SU-DHL-6 (cell line): ENCODE results near the gene KIAA1614.

ENCODE experiments used
- H2AFZ ChIP-seq: fragments of 200-600 bp; sonication (generic); 2 replicates; pipeline ENCODE4 v1.6.1; 2014; ENCODE audit warnings: low read depth, mild to moderate bottlenecking, moderate library complexity, mixed read lengths, antibody characterized with exemption, low read length; ENCODE audit not compliant: severe bottlenecking
- H3F3A ChIP-seq: fragments of 200-600 bp; shearing (Covaris generic); 2 replicates; pipeline ENCODE4 v1.6.0; 2016; ENCODE audit warnings: antibody characterized with exemption, mild to moderate bottlenecking; ENCODE audit not compliant: insufficient read depth
- H3K27ac ChIP-seq: fragments of 200-600 bp; sonication (generic); 2 replicates; pipeline ENCODE4 v1.5.1; 2016; ENCODE audit warnings: low read depth, mild to moderate bottlenecking, low read length, moderate library complexity, mixed read lengths
- H3K27me3 ChIP-seq: fragments of 200-600 bp; sonication (generic), shearing (Covaris generic); 2 replicates; pipeline ENCODE4 v1.6.0; 2014; ENCODE audit warnings: mild to moderate bottlenecking, low read length
- H3K36me3 ChIP-seq: fragments of 200-600 bp; sonication (generic); 2 replicates; pipeline ENCODE4 v1.6.1; 2014; ENCODE audit warnings: mild to moderate bottlenecking, low read length, mixed read lengths
- H3K4me2 ChIP-seq: fragments of 300-600, 200-600 bp; shearing (Covaris generic), sonication (generic); 2 replicates; pipeline ENCODE4 v1.6.0; 2014; ENCODE audit warnings: low read length, low read depth, mild to moderate bottlenecking; ENCODE audit not compliant: poor library complexity, severe bottlenecking
- H3K4me3 ChIP-seq: fragments of 200-600 bp; sonication (generic); 2 replicates; pipeline ENCODE4 v1.5.1; 2014; ENCODE audit warnings: antibody characterized with exemption, low read length, mild to moderate bottlenecking, mixed read lengths; ENCODE audit not compliant: insufficient read depth, poor library complexity, severe bottlenecking
- H3K79me2 ChIP-seq: fragments of 200-600 bp; sonication (generic); 2 replicates; pipeline ENCODE4 v1.6.1; 2014; ENCODE audit warnings: mild to moderate bottlenecking, low read length, moderate library complexity; ENCODE audit not compliant: insufficient read depth
- H3K9ac ChIP-seq: fragments of 200-600 bp; sonication (generic); 2 replicates; pipeline ENCODE4 v1.7.0; 2014; ENCODE audit warnings: mild to moderate bottlenecking, low read length
- H3K9me2 ChIP-seq: fragments of 200-600 bp; sonication (generic); replicated peaks from 2 replicates; pipeline ENCODE4 v1.6.1; 2014; ENCODE audit warnings: low read length; ENCODE audit not compliant: insufficient read depth
- H3K9me3 ChIP-seq: fragments of 200-600 bp; sonication (generic); 2 replicates; pipeline ENCODE4 v1.6.1; 2014; ENCODE audit warnings: low read length, mixed read lengths; ENCODE audit not compliant: insufficient read depth
- H4K20me1 ChIP-seq: fragments of 200-600 bp; sonication (generic); 2 replicates; pipeline ENCODE4 v1.6.1; 2014; ENCODE audit warnings: low read depth, mild to moderate bottlenecking, antibody characterized with exemption, low read length, moderate library complexity, mixed read lengths
- CTCF ChIP-seq: fragments of 200-600 bp; sonication (generic); IDR thresholded peaks from one replicate; pipeline ENCODE4 v1.5.1; 2017; ENCODE audit warnings: antibody characterized with exemption, mild to moderate bottlenecking, low read length, moderate library complexity; ENCODE audit not compliant: insufficient read depth, poor library complexity, severe bottlenecking
- EZH2phosphoT487 ChIP-seq: fragments of 200-600 bp; sonication (generic), shearing (Covaris generic); conservative IDR thresholded peaks from 2 replicates; pipeline ENCODE4 v1.6.1; 2018; ENCODE audit warnings: mild to moderate bottlenecking, antibody characterized with exemption, low read length, moderate library complexity, mixed read lengths

The KIAA1614 gene

DNA sequence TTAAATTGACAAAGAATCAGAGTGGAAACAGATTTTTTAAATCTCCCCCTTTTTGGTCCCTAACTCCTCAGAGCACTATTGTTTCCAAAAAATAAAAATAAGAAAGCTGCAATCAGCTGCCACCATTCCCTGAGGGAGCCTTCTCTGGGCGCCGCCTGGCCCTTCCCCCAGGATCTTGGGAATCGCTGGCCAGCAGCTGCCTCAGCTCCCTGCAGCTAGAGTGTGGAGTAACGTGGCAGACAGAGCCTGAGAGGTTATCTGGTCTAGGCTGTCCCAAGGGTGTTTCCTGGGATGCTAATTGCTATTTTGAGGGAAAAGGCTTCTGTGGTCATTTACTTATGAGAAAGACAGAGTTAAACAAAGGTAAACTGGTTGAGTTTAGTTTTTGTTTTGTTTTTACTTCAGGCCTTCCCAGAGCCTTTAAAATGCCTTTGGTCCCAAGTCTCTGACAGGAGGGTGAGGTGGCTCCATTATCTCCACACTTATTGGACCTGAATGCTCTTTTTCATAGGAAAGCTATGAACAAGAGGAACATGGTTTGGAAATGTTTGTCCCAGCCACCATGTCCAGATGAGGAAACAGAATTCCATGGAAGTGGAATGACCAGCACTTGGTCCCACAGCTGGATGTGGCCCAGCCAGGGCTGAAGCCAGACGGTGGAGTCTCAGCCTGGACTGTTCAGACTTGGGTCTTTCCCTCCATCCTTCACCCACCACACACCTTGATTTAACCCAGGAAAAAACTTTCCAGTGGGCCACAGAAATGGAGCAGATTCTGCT lies 14.1 kb upstream of the KIAA1614 start:
- no peaks in the 10 kb centered on the region for H3K27me3 ChIP-seq
- no peaks in the 10 kb centered on the region for H3F3A ChIP-seq
- H3K4me3 ChIP-seq, result no peak overlapping the region
- no peak overlapping the region for H3K9ac ChIP-seq
- no peak overlapping the region for H2AFZ ChIP-seq
- TF ChIP-seq CTCF, result no peak
- no peak for TF ChIP-seq EZH2phosphoT487
- H3K4me2 ChIP-seq, result no peak overlapping the region
- no peaks in the 10 kb centered on the region for H3K9me2 ChIP-seq
- no peaks in the 10 kb centered on the region for H4K20me1 ChIP-seq
- no peaks in the 10 kb centered on the region for H3K36me3 ChIP-seq
- no peaks in the 10 kb centered on the region for H3K79me2 ChIP-seq
- H3K27ac ChIP-seq, result no peak overlapping the region
- H3K9me3 ChIP-seq, result no peaks in the 10 kb centered on the region

- Histone ChIP-seq H3K9ac (no peak overlapping the region), H2AFZ (no peak overlapping the region), H3K27ac (no peak overlapping the region), H3K9me2 (no peaks in the 10 kb centered on the region), H4K20me1 (no peaks in the 10 kb centered on the region), H3K79me2 (no peaks in the 10 kb centered on the region), H3K9me3 (no peaks in the 10 kb centered on the region), H3K27me3 (no peaks in the 10 kb centered on the region), H3K36me3 (no peaks in the 10 kb centered on the region), H3F3A (no peaks in the 10 kb centered on the region), H3K4me3 (no peak overlapping the region), H3K4me2 (no peak overlapping the region)
- TF ChIP-seq CTCF, result no peak
- no peak for TF ChIP-seq EZH2phosphoT487
Observed at GRCh38 chr1:180899262-180899661, 13.4 kb upstream of the KIAA1614 start.

GRCh38 chr1:180901076-180901990 lies 11.4 kb upstream of the KIAA1614 start:
- TF ChIP-seq CTCF (no peak), EZH2phosphoT487 (no peak)

More at GRCh38 chr1:180901076-180901990, 11.4 kb upstream of the KIAA1614 start:
- H3K36me3 ChIP-seq, result no peaks in the 10 kb centered on the region
- H2AFZ ChIP-seq, result no peak overlapping the region
- H3K9me3 ChIP-seq, result no peaks in the 10 kb centered on the region
- no peaks in the 10 kb centered on the region for H3F3A ChIP-seq
- no peak overlapping the region for H3K9ac ChIP-seq
- H3K27me3 ChIP-seq, result no peaks in the 10 kb centered on the region
- no peaks in the 10 kb centered on the region for H4K20me1 ChIP-seq
- no peaks in the 10 kb centered on the region for H3K79me2 ChIP-seq
- H3K4me2 ChIP-seq, result no peak overlapping the region
- H3K27ac ChIP-seq, result no peak overlapping the region
- no peak overlapping the region for H3K4me3 ChIP-seq
- no peaks in the 10 kb centered on the region for H3K9me2 ChIP-seq
